Subcutaneous abdominal adipose tissue (tissue), 5 donors: Measurements from ENCODE around the gene CTNNB1.

Source experiments
- H3K27ac ChIP-seq: one replicate; pipeline ENCODE4 v1.7.0; 2013; ENCODE audit warnings: low read depth, mild to moderate bottlenecking, inconsistent platforms, low read length, moderate library complexity
- H3K27me3 ChIP-seq, 5 donors: one replicate each; pipeline ENCODE4 v1.7.0; 2013; ENCODE audit warnings: low read length in 5 of 5, inconsistent platforms in 1 of 5; ENCODE audit not compliant: control insufficient read depth in 5 of 5, insufficient read depth in 4 of 5
- H3K36me3 ChIP-seq, 5 donors: one replicate each; pipeline ENCODE4 v1.7.0; 2013; ENCODE audit warnings: low read length in 5 of 5; ENCODE audit not compliant: control insufficient read depth in 5 of 5, insufficient read depth in 5 of 5
- H3K4me1 ChIP-seq, 5 donors: one replicate each; pipeline ENCODE4 v1.7.0; 2013; ENCODE audit warnings: low read length in 5 of 5, mild to moderate bottlenecking in 3 of 5, moderate library complexity in 1 of 5; ENCODE audit not compliant: control insufficient read depth in 5 of 5, insufficient read depth in 5 of 5
- H3K4me3 ChIP-seq, 5 donors: one replicate each; pipeline ENCODE4 v1.7.0; 2013; ENCODE audit warnings: low read length in 5 of 5, low read depth in 1 of 5
- H3K9ac ChIP-seq, 5 donors: one replicate each; pipeline ENCODE4 v1.7.0; 2013; ENCODE audit warnings: low read length in 5 of 5, mild to moderate bottlenecking in 4 of 5, moderate library complexity in 3 of 5
- H3K9me3 ChIP-seq, 5 donors: one replicate each; pipeline ENCODE4 v1.7.0; 2013; ENCODE audit warnings: low read length in 5 of 5; ENCODE audit not compliant: control insufficient read depth in 5 of 5
- donor health status: healthy.
- donor health status: healthy.
- donor health status: healthy.
- donor health status: healthy.
- donor health status: healthy.

CTNNB1 gene

GRCh38 chr3:41248525-41248924, 49.2 kb downstream of the CTNNB1 start:
- Histone ChIP-seq H3K36me3 (peaks cover 0 to 21% (median 14%) of the 10 kb centered on the region in 5 donors), H3K27ac (no peak overlapping the region), H3K27me3 (no peaks in the 10 kb centered on the region), H3K4me1 (peaks cover 0 to 7% (median 0%) of the 10 kb centered on the region in 5 donors), H3K9ac (no peak overlapping the region), H3K4me3 (no peak overlapping the region), H3K9me3 (no peaks in the 10 kb centered on the region)

GRCh38 chr3:41249318-41249717, 50.0 kb downstream of the CTNNB1 start:
- peaks cover 0 to 7% (median 0%) of the 10 kb centered on the region in 5 donors for H3K4me1 ChIP-seq
- H3K27me3 ChIP-seq = no peaks in the 10 kb centered on the region

GRCh38 chr3:41250825-41251224, 51.5 kb downstream of the CTNNB1 start:
- no peak overlapping the region for H3K9ac ChIP-seq
- H3K27me3 ChIP-seq = no peaks in the 10 kb centered on the region
- no peaks in the 10 kb centered on the region for H3K9me3 ChIP-seq
- H3K36me3 ChIP-seq = peaks cover 0 to 6% (median 0%) of the 10 kb centered on the region in 5 donors
- peaks cover 0 to 7% (median 0%) of the 10 kb centered on the region in 5 donors for H3K4me1 ChIP-seq
- H3K27ac ChIP-seq = no peak overlapping the region
- H3K4me3 ChIP-seq = no peak overlapping the region

More at GRCh38 chr3:41249318-41249717, 50.0 kb downstream of the CTNNB1 start:
- peaks cover 0 to 21% (median 12%) of the 10 kb centered on the region in 5 donors for H3K36me3 ChIP-seq
- no peak overlapping the region for H3K27ac ChIP-seq
- no peak overlapping the region for H3K4me3 ChIP-seq
- H3K9ac ChIP-seq = no peak overlapping the region
- no peaks in the 10 kb centered on the region for H3K9me3 ChIP-seq

GRCh38 chr3:41251593-41251992, 52.3 kb downstream of the CTNNB1 start:
- H3K36me3 ChIP-seq = no peaks in the 10 kb centered on the region
- H3K27ac ChIP-seq = no peak overlapping the region
- no peaks in the 10 kb centered on the region for H3K27me3 ChIP-seq
- no peak overlapping the region for H3K9ac ChIP-seq
- no peaks in the 10 kb centered on the region for H3K9me3 ChIP-seq
- peaks cover 0 to 7% (median 0%) of the 10 kb centered on the region in 5 donors for H3K4me1 ChIP-seq
- no peak overlapping the region for H3K4me3 ChIP-seq

- Histone ChIP-seq H3K36me3 (no peaks in the 10 kb centered on the region), H3K9ac (no peak overlapping the region), H3K4me1 (no peaks in the 10 kb centered on the region), H3K27me3 (no peaks in the 10 kb centered on the region), H3K4me3 (no peak overlapping the region), H3K9me3 (no peaks in the 10 kb centered on the region), H3K27ac (no peak overlapping the region)
Observed at GRCh38 chr3:41258239-41258800, 59.0 kb downstream of the CTNNB1 start.

GRCh38 chr3:41259449-41260062, 60.3 kb downstream of the CTNNB1 start:
- H3K9me3 ChIP-seq = no peaks in the 10 kb centered on the region
- no peaks in the 10 kb centered on the region for H3K27me3 ChIP-seq
- no peaks in the 10 kb centered on the region for H3K36me3 ChIP-seq
- H3K27ac ChIP-seq = no peak overlapping the region
- no peak overlapping the region for H3K4me3 ChIP-seq
- no peak overlapping the region for H3K9ac ChIP-seq
- no peaks in the 10 kb centered on the region for H3K4me1 ChIP-seq

- Histone ChIP-seq H3K9ac (no peak overlapping the region), H3K36me3 (no peaks in the 10 kb centered on the region), H3K27ac (no peak overlapping the region), H3K27me3 (no peaks in the 10 kb centered on the region), H3K4me3 (no peak overlapping the region), H3K9me3 (no peaks in the 10 kb centered on the region), H3K4me1 (no peaks in the 10 kb centered on the region)
Observed at GRCh38 chr3:41260063-41260450, 60.8 kb downstream of the CTNNB1 start.

GRCh38 chr3:41265011-41265545, 65.8 kb downstream of the CTNNB1 start:
- Histone ChIP-seq H3K9me3 (no peaks in the 10 kb centered on the region), H3K27ac (no peak overlapping the region), H3K4me3 (no peak overlapping the region), H3K36me3 (no peaks in the 10 kb centered on the region), H3K27me3 (no peaks in the 10 kb centered on the region), H3K9ac (no peak overlapping the region), H3K4me1 (no peaks in the 10 kb centered on the region)

GRCh38 chr3:41265823-41266273, 66.5 kb downstream of the CTNNB1 start:
- Histone ChIP-seq H3K4me3 (no peak overlapping the region), H3K27ac (no peak overlapping the region), H3K4me1 (no peaks in the 10 kb centered on the region), H3K36me3 (no peaks in the 10 kb centered on the region), H3K27me3 (no peaks in the 10 kb centered on the region), H3K9me3 (no peaks in the 10 kb centered on the region), H3K9ac (no peak overlapping the region)

- Histone ChIP-seq H3K4me3 (no peak overlapping the region), H3K36me3 (no peaks in the 10 kb centered on the region), H3K9me3 (peaks cover 0 to 5% (median 0%) of the 10 kb centered on the region in 5 donors), H3K27ac (no peak overlapping the region), H3K27me3 (no peaks in the 10 kb centered on the region), H3K9ac (no peak overlapping the region), H3K4me1 (no peaks in the 10 kb centered on the region)
Observed at GRCh38 chr3:41267975-41268640, 68.8 kb downstream of the CTNNB1 start.
